Activated CD4-positive, alpha-beta T cell treated with anti-CD3 and anti-CD28 coated beads, Interleukin-2, amount 10 ng/mL, durations not matched to agents 24 days and 14 days (primary cell): ENCODE data around the gene ATG9B. TPM values are rescaled to one million over a fixed set of nuclear protein-coding genes. Genes with fewer than 3 reads are reported as not detected.

Experiments
- DNase-seq: peaks from one replicate; pipeline ENCODE4 v3.0.0; 2022
- H3K27ac Mint-ChIP-seq: one replicate; pipeline ENCODE4 v1.8.0; 2022; ENCODE audit warnings: mild to moderate bottlenecking, mixed read lengths
- H3K27me3 Mint-ChIP-seq: one replicate; pipeline ENCODE4 v1.8.0; 2022; ENCODE audit warnings: mixed read lengths
- H3K36me3 Mint-ChIP-seq: one replicate; pipeline ENCODE4 v1.8.0; 2022; ENCODE audit warnings: low read depth, mild to moderate bottlenecking, mixed read lengths
- H3K4me1 Mint-ChIP-seq: one replicate; pipeline ENCODE4 v1.8.0; 2021; ENCODE audit warnings: mixed read lengths
- H3K4me3 Mint-ChIP-seq: one replicate; pipeline ENCODE4 v1.8.0; 2022; ENCODE audit warnings: mild to moderate bottlenecking, moderate library complexity, mixed read lengths
- H3K9me3 Mint-ChIP-seq: one replicate; pipeline ENCODE4 v1.8.0; 2021; ENCODE audit warnings: mixed read lengths
- intact Hi-C: fragments of 100-400 bp; cut with micrococcal nuclease; formaldehyde crosslinking; loops from one replicate; pipeline ENCODE4 v1.15.1; 2023
- total RNA-seq: library from RNA; stranded (reverse); gene quantifications from 2 replicates; pipeline ENCODE4 v1.2.3, GENCODE V29; 2022

ATG9B gene
- total RNA-seq, 1 donor from 2014 or later: 7.5 TPM

- Mint-ChIP-seq H3K27me3 (peaks cover 47% of the 10 kb centered on the region), H3K27ac (peak overlapping the region; percentile 73), H3K4me1 (peaks cover 24% of the 10 kb centered on the region), H3K36me3 (peaks cover 4% of the 10 kb centered on the region), H3K4me3 (peak overlapping the region; percentile 85), H3K9me3 (no peaks in the 10 kb centered on the region)
- DNase-seq: no peak
- intact Hi-C loops: loop anchor here (5.0 to 10.0 kb wide), 2 partner anchors 36 to 138 kb away; no protein-coding TSS in a partner anchor
Measured at GRCh38 chr7:150976529-150977381, 47.5 kb downstream of the ATG9B start.

GRCh38 chr7:150975536-150976319 is 48.6 kb downstream of the ATG9B start:
- intact Hi-C loops: loop anchor here (5.0 to 10.0 kb wide), 2 partner anchors 37 to 139 kb away; no protein-coding TSS in a partner anchor
- peak overlapping the region; percentile 78 for H3K4me3 Mint-ChIP-seq
- no peak overlapping the region for H3K27ac Mint-ChIP-seq
- peaks cover 4% of the 10 kb centered on the region for H3K36me3 Mint-ChIP-seq
- peaks cover 24% of the 10 kb centered on the region for H3K4me1 Mint-ChIP-seq
- DNase-seq: no peak
- peaks cover 36% of the 10 kb centered on the region for H3K27me3 Mint-ChIP-seq
- H3K9me3 Mint-ChIP-seq: no peaks in the 10 kb centered on the region

- intact Hi-C loops: loop anchor here (1.0 to 10.0 kb wide), 3 partner anchors 12 to 140 kb away; no protein-coding TSS in a partner anchor
- H3K9me3 Mint-ChIP-seq: no peaks in the 10 kb centered on the region
- H3K4me3 Mint-ChIP-seq: peak overlapping the region; percentile 85
- H3K27ac Mint-ChIP-seq: peak overlapping the region; percentile 63
- peaks cover 29% of the 10 kb centered on the region for H3K27me3 Mint-ChIP-seq
- peaks cover 4% of the 10 kb centered on the region for H3K36me3 Mint-ChIP-seq
- DNase-seq: peak; percentile 93
- H3K4me1 Mint-ChIP-seq: peaks cover 24% of the 10 kb centered on the region
Measured at GRCh38 chr7:150974468-150975391, 49.6 kb downstream of the ATG9B start.

GRCh38 chr7:150973571-150974451 is 50.5 kb downstream of the ATG9B start:
- H3K27ac Mint-ChIP-seq: peak overlapping the region; percentile 53

GRCh38 chr7:150972741-150973140 is 51.6 kb downstream of the ATG9B start:
- Mint-ChIP-seq H3K4me1 (peaks cover 17% of the 10 kb centered on the region), H3K27ac (no peak overlapping the region), H3K4me3 (no peak overlapping the region), H3K36me3 (peaks cover 3% of the 10 kb centered on the region), H3K27me3 (peaks cover 22% of the 10 kb centered on the region), H3K9me3 (no peaks in the 10 kb centered on the region)
- DNase-seq: no peak
- intact Hi-C loops: loop anchor here (10.0 kb wide), 1 partner anchor 142 kb away; no protein-coding TSS in a partner anchor

More at GRCh38 chr7:150973571-150974451, 50.5 kb downstream of the ATG9B start:
- H3K9me3 Mint-ChIP-seq: no peaks in the 10 kb centered on the region
- H3K36me3 Mint-ChIP-seq: peaks cover 4% of the 10 kb centered on the region
- DNase-seq: peak; percentile 66
- H3K27me3 Mint-ChIP-seq: peaks cover 24% of the 10 kb centered on the region
- intact Hi-C loops: loop anchor here (1.0 to 10.0 kb wide), 2 partner anchors 12 to 141 kb away; no protein-coding TSS in a partner anchor
- peaks cover 23% of the 10 kb centered on the region for H3K4me1 Mint-ChIP-seq
- H3K4me3 Mint-ChIP-seq: peak overlapping the region; percentile 85

GRCh38 chr7:150972023-150972468 is 52.2 kb downstream of the ATG9B start:
- H3K4me1 Mint-ChIP-seq: peaks cover 12% of the 10 kb centered on the region
- intact Hi-C loops: loop anchor here (10.0 kb wide), 1 partner anchor 143 kb away; no protein-coding TSS in a partner anchor
- H3K27me3 Mint-ChIP-seq: peaks cover 23% of the 10 kb centered on the region
- H3K4me3 Mint-ChIP-seq: no peak overlapping the region
- H3K9me3 Mint-ChIP-seq: no peaks in the 10 kb centered on the region
- H3K27ac Mint-ChIP-seq: no peak overlapping the region
- no peak for DNase-seq
- peaks cover 3% of the 10 kb centered on the region for H3K36me3 Mint-ChIP-seq

GRCh38 chr7:150971242-150972022 is 52.9 kb downstream of the ATG9B start:
- no peak overlapping the region for H3K4me3 Mint-ChIP-seq
- H3K27ac Mint-ChIP-seq: no peak overlapping the region
- no peak for DNase-seq
- intact Hi-C loops: loop anchor here (10.0 kb wide), 1 partner anchor 143 kb away; no protein-coding TSS in a partner anchor
- peaks cover 9% of the 10 kb centered on the region for H3K4me1 Mint-ChIP-seq
- H3K9me3 Mint-ChIP-seq: no peaks in the 10 kb centered on the region
- no peaks in the 10 kb centered on the region for H3K36me3 Mint-ChIP-seq
- peaks cover 19% of the 10 kb centered on the region for H3K27me3 Mint-ChIP-seq

- Mint-ChIP-seq H3K4me3 (no peak overlapping the region), H3K27me3 (peaks cover 20% of the 10 kb centered on the region), H3K36me3 (no peaks in the 10 kb centered on the region), H3K4me1 (peaks cover 7% of the 10 kb centered on the region), H3K9me3 (no peaks in the 10 kb centered on the region), H3K27ac (no peak overlapping the region)
- DNase-seq: no peak
- intact Hi-C loops: loop anchor here (10.0 kb wide), 1 partner anchor 144 kb away; no protein-coding TSS in a partner anchor
Measured at GRCh38 chr7:150970424-150970823, 53.9 kb downstream of the ATG9B start.

- Mint-ChIP-seq H3K36me3 (no peaks in the 10 kb centered on the region), H3K4me3 (no peak overlapping the region), H3K9me3 (no peaks in the 10 kb centered on the region), H3K4me1 (peaks cover 3% of the 10 kb centered on the region), H3K27ac (no peak overlapping the region), H3K27me3 (peaks cover 24% of the 10 kb centered on the region)
- DNase-seq: no peak
- intact Hi-C loops: no loop called here
Measured at GRCh38 chr7:150969475-150969874, 54.8 kb downstream of the ATG9B start.

- no peak overlapping the region for H3K4me3 Mint-ChIP-seq
- H3K4me1 Mint-ChIP-seq: no peaks in the 10 kb centered on the region
- intact Hi-C loops: no loop called here
- no peak for DNase-seq
- H3K27ac Mint-ChIP-seq: no peak overlapping the region
- H3K36me3 Mint-ChIP-seq: no peaks in the 10 kb centered on the region
- peaks cover 24% of the 10 kb centered on the region for H3K27me3 Mint-ChIP-seq
- no peaks in the 10 kb centered on the region for H3K9me3 Mint-ChIP-seq
Measured at GRCh38 chr7:150968734-150969372, 55.4 kb downstream of the ATG9B start.

- no peaks in the 10 kb centered on the region for H3K36me3 Mint-ChIP-seq
- no peaks in the 10 kb centered on the region for H3K9me3 Mint-ChIP-seq
- DNase-seq: no peak
- H3K4me3 Mint-ChIP-seq: no peak overlapping the region
- no peak overlapping the region for H3K27ac Mint-ChIP-seq
- intact Hi-C loops: no loop called here
- peaks cover 24% of the 10 kb centered on the region for H3K27me3 Mint-ChIP-seq
- no peaks in the 10 kb centered on the region for H3K4me1 Mint-ChIP-seq
Measured at GRCh38 chr7:150968056-150968733, 56.1 kb downstream of the ATG9B start.
